ENCODE measurements around the gene PLEKHG4B.
"Not testable (repeated sequence)": the region's sequence is repeated elsewhere in the genome, so short reads cannot be mapped to it uniquely, and the experiment has no call there.

PLEKHG4B gene

GRCh38 chr5:164244-164643, 72.3 kb downstream of the PLEKHG4B start:
- DNase-seq (ENCODE audit: low read depth), result no peak
- no peak for TF ChIP-seq CTCF (IDR thresholded peaks at IDR 0.05; ENCODE audit: low read length, missing control alignments)
- H3K4me3 ChIP-seq (replicated peaks; ENCODE audit: low read depth, low read length), result no peak overlapping the region

- DNase-seq (ENCODE audit: low read depth); H3K4me3 ChIP-seq (replicated peaks; ENCODE audit: low read depth, low read length): not testable (repeated sequence)
Observed at GRCh38 chr5:164783-165182, 72.8 kb downstream of the PLEKHG4B start.

DNA sequence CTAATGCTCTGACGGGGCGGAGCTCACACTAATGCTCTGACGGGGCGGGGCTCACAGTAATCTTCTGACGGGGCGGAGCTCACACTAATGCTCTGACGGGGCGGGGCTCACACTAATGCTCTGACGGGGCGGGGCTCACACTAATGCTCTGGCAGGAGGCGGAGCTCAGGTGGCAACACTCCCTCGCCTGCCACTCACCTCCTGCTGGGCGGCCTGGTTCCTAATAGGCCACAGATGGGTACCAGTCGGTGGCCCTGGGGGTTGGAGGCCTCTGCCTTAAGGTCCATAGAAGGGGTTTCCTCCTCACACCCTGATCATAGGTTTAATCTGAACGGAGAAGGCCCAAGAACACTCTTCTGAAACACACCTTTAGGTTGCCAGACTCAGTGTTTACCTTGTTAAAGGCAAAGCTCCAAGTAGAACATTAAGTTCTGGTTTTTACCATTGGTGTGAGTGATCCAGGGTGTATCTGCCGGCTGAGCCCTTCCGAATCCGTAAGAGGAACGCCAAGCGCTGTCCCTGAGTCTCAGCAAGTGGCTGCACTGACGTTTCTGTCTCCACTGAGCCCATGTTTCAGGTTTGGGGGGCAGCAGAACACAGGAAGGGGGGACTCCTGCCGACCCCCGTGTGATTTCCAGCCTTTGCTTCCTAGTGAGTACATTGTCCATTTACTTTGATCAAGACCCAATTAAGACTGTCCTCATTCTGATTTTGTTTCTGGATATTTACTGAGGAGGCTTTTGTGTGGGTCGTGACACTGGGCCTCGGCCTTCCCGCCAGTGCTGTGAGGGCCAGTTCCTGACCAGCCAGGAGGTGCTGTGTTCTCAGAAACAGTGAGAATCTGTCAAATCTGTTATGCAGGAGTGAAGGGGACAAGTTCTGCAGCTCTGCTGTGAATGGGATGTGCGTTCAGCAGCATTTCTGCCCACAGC, 74.7 kb downstream of the PLEKHG4B start:
- no peak overlapping the region for H3K4me3 ChIP-seq (replicated peaks; ENCODE audit: low read depth, low read length)
- no peak for TF ChIP-seq CTCF (IDR thresholded peaks at IDR 0.05; ENCODE audit: low read length, missing control alignments)
- no peak for DNase-seq (ENCODE audit: low read depth)

GRCh38 chr5:167511-167910, 75.5 kb downstream of the PLEKHG4B start:
- no peak for TF ChIP-seq CTCF (IDR thresholded peaks at IDR 0.05; ENCODE audit: low read length, missing control alignments)
- H3K4me3 ChIP-seq (replicated peaks; ENCODE audit: low read depth, low read length), result no peak overlapping the region
- DNase-seq (ENCODE audit: low read depth), result no peak

GRCh38 chr5:167982-168660, 76.2 kb downstream of the PLEKHG4B start:
- peak; percentile 95 for DNase-seq (ENCODE audit: low read depth)

GRCh38 chr5:169071-169727, 77.2 kb downstream of the PLEKHG4B start:
- no peak overlapping the region for H3K4me3 ChIP-seq (replicated peaks; ENCODE audit: low read depth, low read length)
- DNase-seq (ENCODE audit: low read depth), result peak; percentile 88
- TF ChIP-seq CTCF (IDR thresholded peaks at IDR 0.05; ENCODE audit: low read length, missing control alignments), result no peak

More at GRCh38 chr5:167982-168660, 76.2 kb downstream of the PLEKHG4B start:
- no peak for TF ChIP-seq CTCF (IDR thresholded peaks at IDR 0.05; ENCODE audit: low read length, missing control alignments)
- no peak overlapping the region for H3K4me3 ChIP-seq (replicated peaks; ENCODE audit: low read depth, low read length)

DNA sequence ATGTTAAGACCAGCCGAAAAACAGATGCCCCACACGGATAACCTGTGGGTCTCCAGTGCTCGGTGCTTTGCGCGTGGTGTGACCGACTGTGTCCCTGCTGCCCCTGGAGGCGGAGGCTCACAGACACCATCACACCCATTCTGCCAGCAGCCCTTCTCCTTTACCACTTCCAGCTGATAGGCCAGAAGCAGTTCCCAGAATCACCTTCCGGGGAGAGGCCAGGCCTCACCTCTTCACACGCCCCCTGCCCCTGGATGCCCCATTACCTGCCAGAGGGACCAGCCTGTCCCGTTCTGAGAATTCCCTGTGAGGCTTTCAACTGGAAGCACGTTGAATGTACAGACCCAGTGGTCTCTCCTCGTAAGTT, 77.7 kb downstream of the PLEKHG4B start:
- no peak for TF ChIP-seq CTCF (IDR thresholded peaks at IDR 0.05; ENCODE audit: low read length, missing control alignments)
- H3K4me3 ChIP-seq (replicated peaks; ENCODE audit: low read depth, low read length), result no peak overlapping the region
- no peak for DNase-seq (ENCODE audit: low read depth)

Measured in fibroblast of pulmonary artery (primary cell).